DMS53 treated with DMSO at 0.1 percent for 48 hours (cell line): Measurements from ENCODE around the gene CDC42EP3.

Source experiments
- DNase-seq: peaks from one replicate; lab custom pipeline; 2025; ENCODE audit not compliant: unreplicated experiment; lab: John Stamatoyannopoulos, UW

The CDC42EP3 gene

DNA sequence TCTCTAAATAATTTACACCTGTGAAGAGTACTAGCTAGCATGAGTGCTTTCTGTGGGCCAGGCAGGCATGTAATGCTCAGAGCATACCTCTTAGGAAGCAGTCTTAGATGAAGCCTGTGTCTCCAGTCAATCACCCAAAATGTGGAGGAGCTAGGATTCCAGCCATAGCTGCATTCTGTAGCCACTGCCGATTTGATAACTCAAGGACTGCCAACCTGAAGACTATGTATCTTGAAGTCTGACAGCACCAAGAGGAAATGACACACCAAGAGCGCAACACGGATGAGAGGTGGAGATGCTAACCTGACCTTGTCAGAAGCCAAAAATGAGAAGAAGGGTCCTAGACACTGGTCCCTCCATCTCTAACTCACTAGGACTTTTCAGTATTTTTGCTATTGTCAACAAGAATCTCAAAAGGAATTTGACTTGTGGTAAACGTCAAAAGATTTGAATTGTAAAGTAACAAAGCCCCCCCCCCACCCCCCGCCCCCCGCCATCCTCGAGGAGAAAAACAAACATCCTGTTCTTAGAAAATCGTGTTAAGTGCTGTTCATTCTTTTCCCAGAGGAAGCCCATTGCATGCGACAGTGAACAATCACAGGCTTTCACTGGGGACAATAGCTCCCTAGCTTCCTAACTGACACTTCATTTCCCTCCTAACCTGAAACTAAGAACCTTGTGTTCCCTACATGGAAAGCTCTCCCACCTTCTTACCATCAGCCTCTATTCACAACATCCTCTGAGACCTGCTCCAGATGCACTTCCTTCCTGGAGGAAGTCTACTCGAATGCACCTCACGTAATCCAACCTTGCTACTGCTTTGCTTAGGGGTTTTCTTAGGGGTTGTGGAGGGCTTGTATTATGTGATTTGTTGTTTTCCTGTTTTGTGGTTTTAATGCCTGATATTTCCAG, 14.7 kb downstream of the CDC42EP3 start:
- no peak for DNase-seq

DNA sequence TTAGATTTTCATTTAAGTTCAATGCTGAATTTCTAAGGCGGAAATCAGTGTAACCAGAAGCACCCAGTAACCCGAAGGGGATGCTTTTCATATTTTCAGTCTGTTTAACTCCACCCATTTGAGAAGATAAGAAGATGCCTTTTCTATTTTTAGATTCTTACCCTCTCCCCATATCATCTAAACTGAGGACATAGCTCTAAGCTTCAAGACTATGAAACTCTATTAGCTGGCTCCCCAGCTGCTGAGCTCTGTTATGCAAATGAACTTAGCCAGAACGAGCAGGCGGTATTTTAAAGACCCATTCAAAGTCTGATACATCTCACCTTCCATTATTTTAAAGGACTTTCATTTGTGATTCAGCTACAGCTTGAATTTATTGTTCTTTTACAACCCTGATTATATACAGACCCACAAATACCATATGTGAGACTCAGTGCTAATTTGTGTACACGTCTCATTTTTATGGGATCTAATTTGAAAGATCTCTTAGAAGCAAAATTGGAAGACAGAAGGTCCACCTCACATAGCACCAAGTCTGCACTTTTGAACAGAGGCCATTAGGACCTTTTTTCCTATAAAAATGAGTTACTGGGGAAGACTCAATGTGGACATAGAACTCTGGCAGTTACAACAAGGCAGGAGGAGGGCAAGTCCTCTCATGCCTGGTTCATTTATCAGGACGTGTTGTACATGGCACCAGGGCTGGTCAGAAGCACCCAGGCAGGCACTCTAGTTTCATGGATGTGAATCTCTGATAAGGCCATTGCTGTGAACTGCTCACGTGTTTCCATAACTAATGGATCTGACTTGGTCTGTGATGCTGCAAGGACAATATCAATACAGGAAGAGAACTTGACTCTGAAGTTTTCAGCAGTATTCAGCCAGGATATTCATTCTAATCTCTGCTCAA, 16.3 kb downstream of the CDC42EP3 start:
- DNase-seq: no peak

DNA sequence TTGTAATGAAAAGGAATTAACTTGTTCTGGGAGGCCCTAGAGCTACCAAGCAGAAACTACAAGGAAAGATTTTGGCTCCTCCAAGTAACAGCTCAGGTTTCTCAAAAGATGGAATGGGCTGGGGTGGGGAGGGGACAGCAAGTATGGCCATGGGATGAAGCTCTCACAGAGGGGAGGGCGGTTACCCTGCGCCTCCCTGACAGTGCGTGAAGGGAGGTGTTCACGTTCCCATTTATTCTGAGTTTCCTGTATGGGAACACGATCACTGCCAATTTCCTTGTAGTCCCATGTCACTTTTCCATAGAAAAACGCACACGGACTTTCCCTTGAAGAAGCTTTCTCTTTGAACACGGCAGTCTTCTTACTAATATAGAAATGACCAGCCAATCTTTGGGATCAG, 17.0 kb downstream of the CDC42EP3 start:
- no peak for DNase-seq

DNA sequence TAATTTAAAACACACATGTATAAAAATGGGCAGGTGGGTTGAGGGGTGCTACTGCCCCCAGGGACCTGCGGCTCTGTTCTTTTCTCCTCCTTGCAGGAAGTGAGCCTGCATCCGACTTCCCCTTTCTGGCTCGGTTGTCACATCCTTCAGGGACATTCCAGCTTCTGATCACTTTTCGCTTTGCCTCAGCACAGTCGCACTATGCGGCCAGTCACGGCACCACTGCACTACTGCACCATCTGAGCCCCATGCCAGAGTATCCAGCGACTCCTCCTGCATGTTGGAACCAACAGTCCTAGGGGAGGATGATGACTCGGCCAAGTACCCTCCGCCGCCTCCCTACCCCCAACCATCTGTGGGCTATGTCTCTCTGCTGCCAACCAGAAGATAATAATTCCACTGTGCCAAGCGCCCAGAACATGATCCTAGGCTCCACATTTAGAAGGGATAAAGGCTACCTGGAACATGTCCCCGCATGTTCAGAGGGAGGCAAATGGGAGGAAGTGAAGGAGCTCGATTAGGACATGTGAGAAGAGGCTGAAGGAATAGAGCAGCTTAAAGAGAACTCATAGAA, 17.6 kb downstream of the CDC42EP3 start:
- DNase-seq: no peak

DNA sequence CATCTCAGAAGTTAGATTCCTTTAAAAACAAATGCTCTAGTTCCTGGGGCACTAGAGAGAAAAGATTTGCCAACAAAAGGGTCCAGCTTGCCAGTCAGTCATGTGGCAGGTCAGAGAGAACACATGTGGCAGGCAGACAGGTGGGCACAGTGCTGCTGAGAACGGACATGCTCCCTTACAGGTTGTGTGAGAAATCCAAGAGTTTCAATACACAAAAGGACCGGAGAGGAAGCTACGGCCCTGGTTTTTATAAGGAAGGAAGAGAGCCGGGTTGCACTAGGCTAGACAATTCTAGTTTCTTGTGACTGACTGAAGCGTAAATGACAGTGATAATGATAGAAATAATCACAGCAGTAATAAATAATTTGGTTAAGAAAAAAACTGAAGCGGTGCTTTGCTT, 18.3 kb downstream of the CDC42EP3 start:
- no peak for DNase-seq

DNA sequence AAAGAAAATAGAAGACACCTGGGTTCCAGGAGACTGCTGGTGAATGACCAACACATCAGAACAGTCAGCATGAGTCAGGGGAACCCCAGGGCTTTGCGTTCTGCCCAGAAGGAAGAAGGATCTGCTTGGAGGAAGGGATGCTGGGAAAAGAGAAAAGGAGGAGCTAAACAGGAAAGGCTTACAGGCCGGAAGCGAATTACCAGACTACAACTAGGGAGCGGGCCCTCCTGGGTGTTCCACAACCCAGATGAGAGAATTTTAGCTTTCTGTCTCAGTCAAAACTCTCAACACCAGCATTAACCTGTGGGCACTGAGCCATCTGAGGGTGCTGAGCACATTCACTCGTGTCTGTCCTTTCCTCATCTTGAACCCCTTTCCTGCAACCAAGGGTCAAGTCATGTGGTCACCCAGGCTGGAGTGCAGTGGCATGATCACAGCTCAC, 19.2 kb downstream of the CDC42EP3 start:
- DNase-seq: no peak

DNA sequence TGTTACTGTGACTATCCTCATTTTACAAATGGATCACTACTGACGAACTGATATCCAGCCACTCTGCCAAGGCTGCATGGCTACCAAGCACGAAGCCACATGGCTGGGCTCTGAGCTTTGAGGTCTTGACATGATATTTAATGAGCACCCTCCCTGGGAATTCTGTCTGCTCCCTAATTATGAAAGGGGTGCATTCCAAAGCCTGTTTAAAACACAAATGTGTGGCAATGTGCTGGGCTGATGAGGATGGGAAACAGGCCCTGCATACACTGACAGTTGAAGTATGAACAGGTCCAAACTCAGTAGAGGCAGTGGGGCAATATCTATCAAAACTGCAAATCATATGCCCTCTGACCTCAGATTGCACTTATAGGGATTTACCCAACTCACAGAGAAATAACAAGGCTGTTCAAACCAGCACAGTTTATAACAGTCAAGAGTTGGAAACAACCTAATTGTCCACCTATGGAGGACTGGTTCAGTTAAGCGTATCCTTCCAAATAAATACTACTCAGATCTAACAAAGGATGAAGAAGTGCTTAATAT, 20.8 kb downstream of the CDC42EP3 start:
- no peak for DNase-seq

DNA sequence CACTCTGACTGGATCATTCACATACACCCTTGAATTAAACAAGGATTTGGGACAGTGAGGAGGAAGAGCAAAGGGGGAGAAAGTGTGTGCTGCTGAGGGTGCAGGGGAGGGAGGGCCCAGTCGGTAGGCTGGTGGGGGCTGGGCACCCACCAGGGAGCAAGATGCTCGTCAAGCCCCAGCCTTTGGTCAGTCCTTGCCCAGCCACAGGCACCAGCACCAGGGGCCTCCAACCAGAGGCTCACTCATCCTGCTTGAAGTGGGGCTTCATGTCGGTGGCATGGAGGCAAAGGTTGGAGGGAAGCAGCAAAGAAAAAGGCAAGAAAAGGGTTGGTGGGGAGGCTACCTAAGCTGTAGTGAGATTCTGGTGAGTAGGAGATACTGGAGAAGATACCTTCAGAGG, 21.9 kb downstream of the CDC42EP3 start:
- no peak for DNase-seq

DNA sequence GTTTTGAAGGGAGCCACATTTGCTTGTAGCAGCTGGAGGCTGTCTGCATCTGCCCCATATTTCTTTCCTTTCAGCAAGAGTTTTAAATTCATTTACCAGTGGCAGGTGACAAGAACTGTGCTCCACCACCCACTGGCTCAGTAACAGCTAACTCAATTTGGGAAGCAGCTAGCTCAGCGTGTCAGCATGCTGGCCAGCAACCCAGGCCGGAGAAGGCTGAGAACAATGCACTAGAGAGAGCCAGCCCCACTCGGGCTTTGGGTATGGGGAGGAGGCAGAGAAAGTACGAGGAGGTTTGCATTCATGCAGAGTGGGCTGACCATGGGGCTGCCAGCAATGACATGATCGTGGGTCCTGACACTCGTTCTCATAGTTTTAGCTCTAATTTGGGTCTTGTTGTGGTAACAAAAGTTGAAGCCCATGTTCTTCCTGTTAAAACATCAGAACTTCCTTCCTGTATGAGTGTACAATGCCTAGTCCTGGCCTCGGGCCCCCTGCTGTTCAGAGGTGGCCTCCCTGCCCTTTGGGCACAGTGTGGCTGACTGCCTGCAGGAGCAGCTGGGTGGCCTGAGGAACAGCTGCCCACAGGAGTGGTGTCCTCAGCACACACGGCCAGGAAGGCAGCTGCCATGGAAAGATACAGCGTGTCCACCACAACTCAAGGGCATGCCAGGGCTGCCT, 23.0 kb downstream of the CDC42EP3 start:
- DNase-seq: no peak

DNA sequence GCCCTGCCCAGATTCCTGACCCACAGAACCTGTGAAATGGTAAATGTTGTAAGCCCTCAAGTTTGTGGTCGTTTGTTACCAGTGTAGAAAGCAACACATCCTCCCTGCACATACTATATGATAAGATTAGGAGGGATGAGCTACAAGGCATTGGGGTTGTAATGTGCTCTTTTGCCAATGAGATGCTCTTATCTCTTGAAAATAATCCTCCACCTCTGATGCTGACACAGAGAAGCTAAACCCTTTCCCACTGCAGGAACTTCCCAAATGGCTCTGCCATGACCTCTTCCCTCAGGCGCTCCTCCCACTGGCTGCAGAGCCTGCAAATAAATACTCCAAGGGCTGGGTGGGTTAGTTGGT, 23.5 kb downstream of the CDC42EP3 start:
- DNase-seq: no peak

DNA sequence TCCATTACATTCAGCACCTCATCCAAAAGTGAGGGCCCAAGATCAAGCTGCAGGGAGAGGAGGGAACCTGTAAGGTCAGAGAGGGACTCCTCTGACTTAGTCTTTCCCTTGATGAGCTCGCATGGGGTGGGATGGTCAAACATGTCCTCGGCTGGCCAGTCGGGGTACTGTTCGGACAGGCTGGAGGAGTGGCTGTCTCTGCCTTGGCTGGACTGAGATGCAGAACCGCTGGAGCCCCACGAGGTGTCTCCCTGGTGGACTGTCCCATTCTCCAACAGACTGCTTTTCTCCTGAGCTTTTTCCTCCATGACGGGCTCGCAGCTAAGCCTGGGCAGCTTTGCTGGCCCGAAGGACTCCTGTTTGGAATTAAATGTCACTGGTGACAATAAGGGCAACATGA, 25.6 kb downstream of the CDC42EP3 start:
- no peak for DNase-seq

DNA sequence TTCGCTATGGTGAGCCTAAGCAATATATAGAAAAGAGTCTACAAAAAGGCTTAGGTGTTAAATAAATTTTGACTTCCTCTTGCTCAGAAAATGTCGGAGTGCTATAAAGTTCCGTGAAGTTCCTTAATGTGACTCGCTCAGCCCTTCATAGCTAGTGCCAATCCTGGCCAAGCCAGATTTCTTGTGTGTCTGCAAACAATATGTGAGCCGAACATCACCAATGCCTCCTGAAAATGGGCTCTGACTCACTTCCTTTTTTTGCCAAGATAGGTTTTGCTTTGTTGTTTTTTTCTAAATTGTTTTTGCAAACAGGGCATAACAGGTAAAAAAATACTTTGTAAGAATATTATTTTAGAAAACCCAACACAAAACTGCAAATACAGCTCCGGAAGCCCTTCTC, 26.1 kb downstream of the CDC42EP3 start:
- no peak for DNase-seq

DNA sequence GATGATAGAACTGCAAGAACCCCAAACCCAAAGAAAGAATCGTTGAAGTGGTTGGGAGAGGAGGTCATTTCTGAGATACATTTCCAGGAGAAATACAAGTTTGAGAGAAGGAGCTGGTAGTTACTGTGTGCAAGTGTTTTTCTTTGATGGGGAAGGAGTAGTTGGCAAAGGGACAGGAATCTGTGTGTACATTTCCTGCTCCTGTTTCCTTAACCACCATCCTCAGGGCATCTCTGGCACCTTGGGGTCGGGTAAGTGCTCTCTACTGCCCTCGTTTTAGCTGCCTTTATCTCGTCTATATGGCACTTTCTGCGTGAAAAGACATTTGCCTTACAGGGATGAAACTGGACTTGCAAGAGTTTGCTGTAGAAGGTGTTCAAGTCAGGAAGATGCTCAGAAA, 27.3 kb downstream of the CDC42EP3 start:
- no peak for DNase-seq

DNA sequence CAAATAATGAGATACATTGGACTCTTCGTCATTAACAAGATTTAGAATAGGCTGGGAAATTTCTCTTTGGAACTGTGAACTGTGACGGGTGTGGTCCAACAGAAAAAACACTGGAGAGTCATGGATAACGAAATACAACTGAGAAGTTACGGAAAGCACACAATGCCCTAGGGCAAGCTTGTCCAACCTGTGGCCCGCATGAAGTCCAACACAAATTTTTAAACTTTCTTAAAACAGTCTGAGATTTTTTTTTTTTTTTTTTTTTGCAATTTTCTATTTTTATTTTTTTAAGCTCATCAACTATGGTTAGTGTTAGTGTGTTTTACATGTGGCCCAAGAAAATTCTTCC, 27.7 kb downstream of the CDC42EP3 start:
- DNase-seq: no peak

DNA sequence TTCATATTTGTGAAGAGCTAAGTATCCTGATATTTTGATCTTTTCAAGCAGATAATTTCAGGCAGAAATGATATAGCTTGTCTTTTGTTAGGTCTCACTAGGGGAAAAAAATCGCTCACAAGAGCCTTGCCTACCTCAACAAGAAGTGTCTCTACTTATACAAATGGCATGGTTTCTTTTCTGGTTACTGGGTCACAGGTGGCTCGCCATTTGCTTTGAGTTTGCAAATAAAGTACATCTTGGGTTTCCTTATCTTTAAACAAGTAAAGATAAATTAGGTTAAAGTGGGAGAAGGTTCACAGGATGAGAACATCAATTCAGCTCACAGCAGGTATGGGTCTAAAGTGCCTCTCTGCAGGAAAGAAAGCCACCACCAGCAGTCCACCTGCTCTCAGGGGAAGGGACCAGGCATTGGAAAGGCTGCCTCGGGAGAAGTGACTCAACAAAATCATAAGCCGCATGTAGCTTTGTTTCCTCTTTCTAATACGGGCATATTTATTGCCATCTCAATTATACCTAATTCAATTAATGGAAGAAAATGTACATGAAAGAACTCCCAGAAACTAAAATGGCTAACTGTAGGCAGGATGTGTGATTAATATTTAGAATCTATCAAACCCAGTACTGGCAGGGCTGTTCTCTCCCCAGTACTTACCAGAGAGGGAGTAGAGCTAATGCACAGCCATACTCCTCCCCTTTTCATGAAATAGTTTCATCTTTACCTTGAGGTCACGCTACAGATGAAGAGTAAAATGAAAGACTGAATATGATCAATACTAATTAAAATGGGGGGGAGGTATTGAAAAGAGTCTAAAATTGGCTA, 28.3 kb downstream of the CDC42EP3 start:
- no peak for DNase-seq

DNA sequence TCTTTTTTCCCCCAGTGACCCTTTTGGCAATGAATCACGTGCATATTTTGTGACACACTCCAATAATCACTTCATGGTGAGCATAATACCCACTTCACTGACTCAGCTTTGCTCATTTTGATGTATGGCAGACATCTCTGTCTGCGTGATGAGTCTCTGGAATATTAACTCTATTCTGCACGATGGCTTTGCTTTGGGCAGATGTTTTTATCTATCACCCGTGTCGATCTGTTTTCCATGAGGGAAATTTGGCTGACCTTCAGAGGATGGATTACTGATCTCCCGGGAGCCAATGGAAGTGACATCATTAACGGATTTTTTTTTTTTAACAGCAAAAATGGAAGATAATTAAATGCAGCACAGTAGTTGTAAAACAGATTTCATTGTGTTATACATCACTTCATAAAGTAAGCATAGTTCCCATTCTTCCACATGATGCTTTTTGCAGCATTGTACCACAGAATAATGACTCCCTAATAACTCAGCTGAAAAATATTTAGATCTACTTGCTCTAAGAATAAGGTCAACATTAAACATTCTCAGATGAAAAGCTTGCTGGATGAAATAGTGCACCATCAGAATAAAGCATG, 29.8 kb downstream of the CDC42EP3 start:
- DNase-seq: no peak

DNA sequence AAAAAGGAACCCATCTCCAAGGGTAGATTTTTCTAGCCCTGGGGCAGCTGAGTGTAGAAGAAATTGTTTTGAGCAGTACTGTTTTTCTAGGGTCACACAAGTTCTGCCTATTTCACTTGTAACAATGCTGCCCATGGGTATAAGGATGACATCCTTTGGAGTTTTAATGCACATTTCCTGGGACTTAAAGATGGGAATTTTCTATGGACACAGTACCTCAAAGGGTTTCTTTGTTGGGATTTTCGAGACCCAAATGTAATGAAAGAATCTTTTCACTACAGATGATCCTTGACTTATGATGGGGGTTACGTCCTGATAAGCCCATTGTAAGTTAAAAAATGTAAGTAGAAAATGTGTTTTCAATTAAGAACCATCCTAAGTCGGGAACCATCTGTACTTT, 31.8 kb downstream of the CDC42EP3 start:
- DNase-seq: no peak

DNA sequence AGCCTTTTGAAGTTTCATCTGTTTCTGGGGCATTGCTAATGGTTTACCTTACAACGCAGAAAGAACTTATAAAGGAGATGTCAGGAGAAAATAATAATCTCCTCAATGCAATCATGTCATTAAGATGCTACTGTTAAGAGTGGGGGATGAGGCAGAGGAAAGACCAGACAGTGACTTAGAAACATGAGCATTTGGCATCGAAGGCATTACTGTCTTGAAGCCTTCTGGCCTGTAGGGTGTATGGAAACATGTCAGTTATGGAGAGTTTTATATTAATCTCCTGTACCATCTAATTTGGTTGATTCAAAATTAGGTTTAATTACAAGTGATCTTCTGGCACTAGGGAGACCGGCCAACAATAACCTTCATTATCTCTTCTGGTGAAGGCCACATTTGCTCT, 32.5 kb downstream of the CDC42EP3 start:
- DNase-seq: no peak

DNA sequence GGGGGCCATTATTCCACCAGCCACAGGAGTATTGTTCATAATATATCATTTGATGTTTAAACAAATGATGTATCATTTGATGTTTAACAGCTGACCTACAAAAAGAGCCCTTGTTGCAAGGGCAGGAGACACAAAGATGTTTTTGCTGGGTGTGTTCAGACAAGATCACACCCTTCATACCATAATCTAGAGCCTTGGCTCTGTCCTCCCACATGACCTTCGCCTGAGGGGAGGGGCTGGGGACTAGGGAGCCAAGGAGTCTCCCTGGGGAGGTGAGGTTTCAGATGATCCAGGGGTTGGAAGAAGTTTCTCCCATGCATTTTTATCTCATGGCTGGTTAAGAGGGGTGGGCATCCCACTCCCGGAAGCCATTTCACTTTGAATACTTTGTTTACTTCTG, 33.5 kb downstream of the CDC42EP3 start:
- DNase-seq: no peak
